GM20431 (cell line): ENCODE data around the gene SAPCD2.
"Not testable (repeated sequence)": the region's sequence is repeated elsewhere in the genome, so short reads cannot be mapped to it uniquely, and the experiment has no call there.

ENCODE experiments used
- in situ Hi-C: fragments of 300-500 bp; cut with MseI, MboI; formaldehyde crosslinking; loops from one replicate; pipeline ENCODE4 v1.15.0; 2020; ENCODE audit warnings: low sequenced_read_pairs; ENCODE audit not compliant: unreplicated experiment

The SAPCD2 gene

GRCh38 chr9:137067860-137068538 lies 2.4 kb downstream of the SAPCD2 start:
- in situ Hi-C loops: no loop called here

GRCh38 chr9:137066096-137066861 lies 4.1 kb downstream of the SAPCD2 start:
- in situ Hi-C loops: no loop called here

- in situ Hi-C loops: no loop called here
Observed at GRCh38 chr9:137065336-137065967, 4.9 kb downstream of the SAPCD2 start.

- in situ Hi-C loops: no loop called here
Observed at GRCh38 chr9:137064880-137065164, 5.5 kb downstream of the SAPCD2 start.

- in situ Hi-C loops: no loop called here
Observed at GRCh38 chr9:137064027-137064879, 6.1 kb downstream of the SAPCD2 start.

GRCh38 chr9:137063311-137064026 lies 6.9 kb downstream of the SAPCD2 start:
- in situ Hi-C loops: no loop called here

GRCh38 chr9:137062798-137063197 lies 7.6 kb downstream of the SAPCD2 start:
- in situ Hi-C loops: not testable (repeated sequence)

- in situ Hi-C loops: no loop called here
Observed at GRCh38 chr9:137062384-137062783, 8.0 kb downstream of the SAPCD2 start.

- in situ Hi-C loops: no loop called here
Observed at GRCh38 chr9:137058521-137059234, 11.7 kb downstream of the SAPCD2 start.

- in situ Hi-C loops: no loop called here
Observed at GRCh38 chr9:137057545-137057944, 12.8 kb downstream of the SAPCD2 start.

GRCh38 chr9:137056739-137057415 lies 13.5 kb downstream of the SAPCD2 start:
- in situ Hi-C loops: no loop called here

GRCh38 chr9:137055385-137056364 lies 14.7 kb downstream of the SAPCD2 start:
- in situ Hi-C loops: no loop called here

GRCh38 chr9:137054932-137055384 lies 15.4 kb downstream of the SAPCD2 start:
- in situ Hi-C loops: no loop called here

- in situ Hi-C loops: no loop called here
Observed at GRCh38 chr9:137053944-137054931, 16.1 kb downstream of the SAPCD2 start, which contains the start of gene ENTPD2. Gene ENTPD2, minus strand, starts transcription at chr9:137054061. Its CDS starts 64 bp downstream, at chr9:137053997.

GRCh38 chr9:137052998-137053943 lies 17.1 kb downstream of the SAPCD2 start:
- in situ Hi-C loops: no loop called here
